ENCODE measurements around the gene WWOX. TPM values are rescaled to one million over a fixed set of nuclear protein-coding genes. Genes with fewer than 3 reads are reported as not detected.

Gene WWOX
- total and polyA plus RNA-seq, 2 of the 4 experiments (the other 2 are of a cell fraction) = 2.7 to 5.4 TPM

DNA sequence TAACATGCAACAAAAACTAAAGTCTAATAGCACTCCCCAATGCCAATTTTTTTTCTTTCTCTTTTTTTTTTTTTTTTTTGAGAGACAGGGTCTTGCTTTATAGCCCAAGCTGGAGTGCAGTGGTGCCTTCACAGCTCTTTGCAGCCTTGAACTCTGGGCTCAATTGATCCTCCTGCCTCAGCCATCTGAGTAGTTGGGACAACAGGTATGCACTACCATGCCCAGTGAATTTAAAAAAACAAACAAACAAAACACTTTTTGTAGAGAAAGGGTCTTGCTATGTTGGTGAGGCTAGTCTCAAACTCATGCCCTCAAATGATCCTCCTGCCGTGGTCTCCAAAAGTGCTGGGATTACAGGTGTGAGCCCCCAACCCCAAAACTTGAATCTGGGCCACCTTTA lies 632.3 kb downstream of the WWOX start:
- in situ Hi-C loops (cut with MboI; ENCODE audit: low sequenced_read_pairs) = no loop called here

More for the DNA sequence above, 632.3 kb downstream of the WWOX start:
- H3K4ac ChIP-seq (ENCODE audit: low read depth, low read length) = no peak overlapping the region
- no peak overlapping the region for H4K5ac ChIP-seq (ENCODE audit: low read depth, low read length)
- no peak overlapping the region for H3K14ac ChIP-seq (replicated peaks; ENCODE audit: low read depth, low read length)
- H3K27me3 ChIP-seq (ENCODE audit: control insufficient read depth, insufficient read depth, low read length) = no peaks in the 10 kb centered on the region
- no peaks in the 10 kb centered on the region for H3K36me3 ChIP-seq (ENCODE audit: control insufficient read depth, insufficient read depth, low read length)
- no peak overlapping the region for H2BK15ac ChIP-seq (ENCODE audit: low read depth, low read length)
- no peak overlapping the region for H2BK120ac ChIP-seq (ENCODE audit: low read depth, low read length)
- no peak overlapping the region for H3K9ac ChIP-seq (ENCODE audit: low read depth, low read length)
- H3K4me1 ChIP-seq (ENCODE audit: control insufficient read depth, insufficient read depth, low read length) = no peaks in the 10 kb centered on the region
- no peaks in the 10 kb centered on the region for H3K79me1 ChIP-seq (ENCODE audit: low read depth in 1 of 2, low read length in 2 of 2)
- no TSS peak for BruUV-seq (replicated peaks)
- no peak overlapping the region for H3K18ac ChIP-seq (ENCODE audit: low read depth, low read length)
- H2AK5ac ChIP-seq (ENCODE audit: low read depth, low read length) = no peak overlapping the region
- ATAC-seq (ENCODE audit: low read depth) = no peak
- CTCF ChIA-PET = no interaction called here
- H3K56ac ChIP-seq (ENCODE audit: extremely low read depth, insufficient read depth, low read length) = no peak overlapping the region
- no peaks in the 10 kb centered on the region for H3K9me1 ChIP-seq (ENCODE audit: insufficient read depth, low read length)
- no peak overlapping the region for H3K4me3 ChIP-seq (ENCODE audit: insufficient read depth, low read depth, low read length)
- H4K8ac ChIP-seq (ENCODE audit: low read depth in 2 of 2, low read length in 2 of 2) = no peak overlapping the region
- no peak for DNase-seq
- H3K23ac ChIP-seq (ENCODE audit: low read depth, low read length) = no peak overlapping the region
- TF ChIP-seq MXI1 (IDR thresholded peaks at IDR 0.05; ENCODE audit: borderline replicate concordance, low read depth, low read length) = no peak
- TF ChIP-seq SMC3 (IDR thresholded peaks at IDR 0.05; ENCODE audit: low read depth, low read length) = no peak
- no peak for TF ChIP-seq MAFK (IDR thresholded peaks at IDR 0.05; ENCODE audit: low read depth, low read length)
- POLR2A ChIA-PET (ENCODE audit: unreplicated experiment) = no interaction called here
- H2BK5ac ChIP-seq (ENCODE audit: low read depth, low read length, poor library complexity, severe bottlenecking) = no peak overlapping the region
- no peak overlapping the region for H2AFZ ChIP-seq (replicated peaks; ENCODE audit: low read length, poor library complexity)
- no peak overlapping the region for H2AK9ac ChIP-seq (replicated peaks; ENCODE audit: low read depth, low read length, poor library complexity)
- H3K9me3 ChIP-seq (ENCODE audit: control insufficient read depth, insufficient read depth, low read length) = peaks cover 23% of the 10 kb centered on the region
- dilution Hi-C loops (cut with HindIII; ENCODE audit: low sequenced_read_pairs, unreplicated experiment) (no loop called here), intact Hi-C loops (cut with micrococcal nuclease) (no loop called here)
- no peak overlapping the region for H2BK20ac ChIP-seq (ENCODE audit: low read depth, low read length)
- H3K27ac ChIP-seq (ENCODE audit: insufficient read depth, low read length) = no peak overlapping the region
- H3K4me2 ChIP-seq (ENCODE audit: low read depth, low read length) = no peak overlapping the region
- H4K20me1 ChIP-seq (ENCODE audit: insufficient read depth, low read length) = no peaks in the 10 kb centered on the region
- H4K91ac ChIP-seq (ENCODE audit: insufficient read depth, low read depth, low read length) = no peak overlapping the region
- WGBS, 2 experiments (ENCODE audit: extremely low coverage in 2 of 2, insufficient read length in 1 of 2) = no CpG with 5 or more reads among the region's 1 CpG
